HAP-1 (cell line): Measurements from ENCODE around the gene SERPING1.

Experiments
- DNase-seq, 2 experiments: peaks; one replicate each; pipeline ENCODE4 v3.0.0-alpha.2; 2016 to 2020; ENCODE audit warnings: low spot score in 2 of 2
- H3K27me3 ChIP-seq: fragments of 250-450 bp; sonication (Bioruptor Pico); 2 replicates; pipeline ENCODE4 v1.5.1; 2020; ENCODE audit warnings: low read depth, mild to moderate bottlenecking, moderate library complexity
- H3K36me3 ChIP-seq: fragments of 250-450 bp; sonication (Bioruptor Pico); replicated peaks from 2 replicates; pipeline ENCODE4 v1.5.1; 2020; ENCODE audit warnings: mild to moderate bottlenecking
- H3K4me1 ChIP-seq: fragments of 250-450 bp; sonication (Bioruptor Pico); 2 replicates; pipeline ENCODE4 v1.5.1; 2020; ENCODE audit warnings: mild to moderate bottlenecking
- H3K4me3 ChIP-seq: fragments of 250-450 bp; sonication (Bioruptor Pico); 2 replicates; pipeline ENCODE4 v1.5.1; 2020; ENCODE audit warnings: mild to moderate bottlenecking, moderate library complexity
- H3K9me3 ChIP-seq: fragments of 250-450 bp; sonication (Bioruptor Pico); 2 replicates; pipeline ENCODE4 v1.5.1; 2020; ENCODE audit warnings: mild to moderate bottlenecking, moderate library complexity
- in situ Hi-C: fragments of 300-500 bp; cut with MboI; formaldehyde crosslinking; loops from 3 replicates; pipeline ENCODE4 v1.14.3; 2020; ENCODE audit warnings: low sequenced_read_pairs, inconsistent platforms, mixed read lengths

SERPING1 gene

GRCh38 chr11:57568330-57568766, 29.1 kb upstream of the SERPING1 start:
- Histone ChIP-seq H3K9me3 (no peaks in the 10 kb centered on the region), H3K27me3 (no peaks in the 10 kb centered on the region), H3K4me1 (peaks cover 2% of the 10 kb centered on the region; the same call in 1 of the 2 replicates), H3K4me3 (peak overlapping the region; percentile 66), H3K36me3 (no peaks in the 10 kb centered on the region)
- in situ Hi-C loops, result loop anchor here (5.0 kb wide), 1 partner anchor 74 kb away; no protein-coding TSS in a partner anchor
- DNase-seq, result peak in 1 of 2 experiments; percentile 91

GRCh38 chr11:57571606-57572005, 25.9 kb upstream of the SERPING1 start:
- no peak overlapping the region for H3K4me3 ChIP-seq
- H3K4me1 ChIP-seq, result peaks cover 10% of the 10 kb centered on the region
- in situ Hi-C loops, result no loop called here
- no peak for DNase-seq
- H3K27me3 ChIP-seq, result no peaks in the 10 kb centered on the region
- H3K36me3 ChIP-seq, result no peaks in the 10 kb centered on the region
- H3K9me3 ChIP-seq, result no peaks in the 10 kb centered on the region

GRCh38 chr11:57574061-57574460, 23.4 kb upstream of the SERPING1 start:
- Histone ChIP-seq H3K36me3 (no peaks in the 10 kb centered on the region), H3K9me3 (no peaks in the 10 kb centered on the region), H3K4me3 (no peak overlapping the region), H3K27me3 (no peaks in the 10 kb centered on the region), H3K4me1 (peaks cover 13% of the 10 kb centered on the region)
- in situ Hi-C loops, result no loop called here
- DNase-seq, result no peak

GRCh38 chr11:57584341-57584740, 13.1 kb upstream of the SERPING1 start:
- in situ Hi-C loops, result no loop called here

GRCh38 chr11:57585301-57585700, 12.2 kb upstream of the SERPING1 start:
- no peak for DNase-seq

More at GRCh38 chr11:57584341-57584740, 13.1 kb upstream of the SERPING1 start:
- H3K4me1 ChIP-seq, result no peaks in the 10 kb centered on the region
- H3K4me3 ChIP-seq, result no peak overlapping the region
- no peak for DNase-seq
- no peaks in the 10 kb centered on the region for H3K9me3 ChIP-seq
- no peaks in the 10 kb centered on the region for H3K27me3 ChIP-seq
- no peaks in the 10 kb centered on the region for H3K36me3 ChIP-seq

GRCh38 chr11:57586711-57587245, 10.7 kb upstream of the SERPING1 start:
- Histone ChIP-seq H3K4me3 (no peak overlapping the region), H3K9me3 (no peaks in the 10 kb centered on the region), H3K4me1 (no peaks in the 10 kb centered on the region), H3K27me3 (no peaks in the 10 kb centered on the region), H3K36me3 (no peaks in the 10 kb centered on the region)
- in situ Hi-C loops, result no loop called here
- DNase-seq, result no peak

More at GRCh38 chr11:57585301-57585700, 12.2 kb upstream of the SERPING1 start:
- H3K4me1 ChIP-seq, result no peaks in the 10 kb centered on the region
- H3K4me3 ChIP-seq, result no peak overlapping the region
- no peaks in the 10 kb centered on the region for H3K36me3 ChIP-seq
- no peaks in the 10 kb centered on the region for H3K27me3 ChIP-seq
- in situ Hi-C loops, result no loop called here
- no peaks in the 10 kb centered on the region for H3K9me3 ChIP-seq

GRCh38 chr11:57588046-57588710, 9.3 kb upstream of the SERPING1 start:
- no peaks in the 10 kb centered on the region for H3K9me3 ChIP-seq
- no peak for DNase-seq
- H3K36me3 ChIP-seq, result no peaks in the 10 kb centered on the region
- no peak overlapping the region for H3K4me3 ChIP-seq
- H3K27me3 ChIP-seq, result no peaks in the 10 kb centered on the region; the same call in 1 of the 2 replicates
- in situ Hi-C loops, result no loop called here
- no peaks in the 10 kb centered on the region for H3K4me1 ChIP-seq

GRCh38 chr11:57596266-57596885, 1.1 kb upstream of the SERPING1 start:
- in situ Hi-C loops, result no loop called here
- Histone ChIP-seq H3K36me3 (no peaks in the 10 kb centered on the region), H3K4me3 (no peak overlapping the region), H3K27me3 (peaks cover 3% of the 10 kb centered on the region; the same call in 1 of the 2 replicates), H3K9me3 (no peaks in the 10 kb centered on the region), H3K4me1 (no peaks in the 10 kb centered on the region)
- DNase-seq, result no peak

- in situ Hi-C loops, result no loop called here
- peak overlapping the region; percentile 14 for H3K4me3 ChIP-seq
- no peaks in the 10 kb centered on the region for H3K9me3 ChIP-seq
- no peaks in the 10 kb centered on the region for H3K4me1 ChIP-seq
- 0 out of 2 replicates have a peak, but pooled peaks cover 3% of the 10 kb centered on the region for H3K27me3 ChIP-seq
- no peaks in the 10 kb centered on the region for H3K36me3 ChIP-seq
- peak in 1 of 2 experiments; percentile 65 for DNase-seq
Observed at GRCh38 chr11:57597916-57598830, 688 bp downstream of the SERPING1 start.

GRCh38 chr11:57598831-57599155, 1.3 kb downstream of the SERPING1 start:
- H3K27me3 ChIP-seq, result 0 out of 2 replicates have a peak, but pooled peaks cover 3% of the 10 kb centered on the region

GRCh38 chr11:57599381-57599780, 1.9 kb downstream of the SERPING1 start:
- Histone ChIP-seq H3K36me3 (no peaks in the 10 kb centered on the region), H3K4me3 (no peak overlapping the region), H3K4me1 (no peaks in the 10 kb centered on the region), H3K27me3 (peaks cover 3% of the 10 kb centered on the region; the same call in 1 of the 2 replicates), H3K9me3 (no peaks in the 10 kb centered on the region)
- in situ Hi-C loops, result no loop called here
- DNase-seq, result no peak

More at GRCh38 chr11:57598831-57599155, 1.3 kb downstream of the SERPING1 start:
- H3K36me3 ChIP-seq, result no peaks in the 10 kb centered on the region
- no peak for DNase-seq
- no peaks in the 10 kb centered on the region for H3K4me1 ChIP-seq
- H3K4me3 ChIP-seq, result no peak overlapping the region
- in situ Hi-C loops, result no loop called here
- H3K9me3 ChIP-seq, result no peaks in the 10 kb centered on the region

GRCh38 chr11:57601297-57601696, 3.8 kb downstream of the SERPING1 start:
- H3K27me3 ChIP-seq, result peaks cover 3% of the 10 kb centered on the region; the same call in 1 of the 2 replicates
- no peaks in the 10 kb centered on the region for H3K4me1 ChIP-seq
- H3K36me3 ChIP-seq, result no peaks in the 10 kb centered on the region
- H3K4me3 ChIP-seq, result no peak overlapping the region
- in situ Hi-C loops, result no loop called here
- no peak for DNase-seq
- H3K9me3 ChIP-seq, result no peaks in the 10 kb centered on the region

GRCh38 chr11:57604296-57605027, 7.0 kb downstream of the SERPING1 start:
- Histone ChIP-seq H3K4me1 (no peaks in the 10 kb centered on the region), H3K4me3 (no peak overlapping the region), H3K27me3 (peaks cover 4% of the 10 kb centered on the region), H3K9me3 (no peaks in the 10 kb centered on the region), H3K36me3 (no peaks in the 10 kb centered on the region)
- DNase-seq, result no peak
- in situ Hi-C loops, result no loop called here
